Smooth muscle cell (in vitro differentiated cells): ENCODE results near the gene CLASP1. TPM values are rescaled to one million over a fixed set of nuclear protein-coding genes. Genes with fewer than 3 reads are reported as not detected.
"Not testable (repeated sequence)": the region's sequence is repeated elsewhere in the genome, so short reads cannot be mapped to it uniquely, and the experiment has no call there.

Experiments used
- DNase-seq: peaks from one replicate; lab custom pipeline; 2025; ENCODE audit not compliant: unreplicated experiment; lab: John Stamatoyannopoulos, UW
- H2AFZ ChIP-seq: fragments of 200-600 bp; sonication (generic); 2 replicates; pipeline ENCODE4 v1.6.0; 2016; ENCODE audit warnings: antibody characterized with exemption, low read depth, mild to moderate bottlenecking
- H3F3A ChIP-seq: fragments of 200-600 bp; sonication (generic); 2 replicates; pipeline ENCODE4 v1.6.0; 2017; ENCODE audit warnings: antibody characterized with exemption, low read depth
- H3K27ac ChIP-seq: fragments of 200-600 bp; sonication (generic); 2 replicates; pipeline ENCODE4 v1.5.1; 2016; ENCODE audit warnings: low read depth, mild to moderate bottlenecking
- H3K27me3 ChIP-seq: fragments of 200-600 bp; sonication (generic); 2 replicates; pipeline ENCODE4 v1.6.1; 2016; ENCODE audit warnings: low read depth, mild to moderate bottlenecking
- H3K36me3 ChIP-seq: fragments of 200-600 bp; sonication (generic); 2 replicates; pipeline ENCODE4 v1.5.1; 2016; ENCODE audit warnings: low read depth
- H3K4me1 ChIP-seq: fragments of 200-600 bp; sonication (generic); 2 replicates; pipeline ENCODE4 v1.5.1; 2016; ENCODE audit warnings: low read depth
- H3K4me2 ChIP-seq: fragments of 200-600 bp; sonication (generic); 2 replicates; pipeline ENCODE4 v1.6.0; 2016; ENCODE audit warnings: mild to moderate bottlenecking
- H3K4me3 ChIP-seq: fragments of 200-600 bp; sonication (generic); 2 replicates; pipeline ENCODE4 v1.5.1; 2016; ENCODE audit warnings: mild to moderate bottlenecking
- H3K79me2 ChIP-seq: fragments of 200-600 bp; sonication (generic); 2 replicates; pipeline ENCODE4 v1.6.0; 2016; ENCODE audit warnings: low read depth, mild to moderate bottlenecking
- H3K9ac ChIP-seq: fragments of 200-600 bp; sonication (generic); 2 replicates; pipeline ENCODE4 v1.6.0; 2016; ENCODE audit warnings: low read depth
- H3K9me3 ChIP-seq: fragments of 200-600 bp; sonication (generic); replicated peaks from 2 replicates; pipeline ENCODE4 v1.5.1; 2016; ENCODE audit warnings: low read depth
- H4K20me1 ChIP-seq: fragments of 200-600 bp; sonication (generic); 2 replicates; pipeline ENCODE4 v1.6.0; 2016; ENCODE audit warnings: low read depth
- whole genome bisulfite sequencing: methylation state at CpG from one replicate; pipeline ENCODE4 v1.1.7; 2016; ENCODE audit warnings: low lambda C conversion rate; 5-methylcytosine and 5-hydroxymethylcytosine counted together
- polyA plus RNA-seq: library from polyadenylated mRNA; unstranded; fragments of >200 nt; fragmentation: Nextera tagmentation; extraction: Ambion mirVana; gene quantifications from 2 replicates; pipeline ENCODE4 v1.2.1, GENCODE V29; 2016
- total RNA-seq: library from RNA; depleted of rRNA; stranded (reverse); fragments of >200 nt; gene quantifications from 2 replicates; pipeline ENCODE4 v1.2.3, GENCODE V29; 2014
- TF ChIP-seq, protein P1 (sequence below): fragments of 200-600 bp; sonication (generic); IDR thresholded peaks from 2 replicates; pipeline ENCODE4 v1.5.1; 2017; ENCODE audit warnings: borderline replicate concordance, mild to moderate bottlenecking, antibody characterized with exemption; ENCODE audit not compliant: insufficient read depth, poor library complexity, severe bottlenecking

Gene CLASP1
- total and polyA plus RNA-seq, 2 experiments from 2014 or later, result 15.0 to 33.8 TPM

- H3K79me2 ChIP-seq, result peaks cover 3% of the 10 kb centered on the region
- H3K4me1 ChIP-seq, result no peaks in the 10 kb centered on the region
- H3K27ac ChIP-seq, result no peak overlapping the region
- no peak overlapping the region for H3K9ac ChIP-seq
- H3F3A ChIP-seq, result no peaks in the 10 kb centered on the region
- TF ChIP-seq, protein P1, sequence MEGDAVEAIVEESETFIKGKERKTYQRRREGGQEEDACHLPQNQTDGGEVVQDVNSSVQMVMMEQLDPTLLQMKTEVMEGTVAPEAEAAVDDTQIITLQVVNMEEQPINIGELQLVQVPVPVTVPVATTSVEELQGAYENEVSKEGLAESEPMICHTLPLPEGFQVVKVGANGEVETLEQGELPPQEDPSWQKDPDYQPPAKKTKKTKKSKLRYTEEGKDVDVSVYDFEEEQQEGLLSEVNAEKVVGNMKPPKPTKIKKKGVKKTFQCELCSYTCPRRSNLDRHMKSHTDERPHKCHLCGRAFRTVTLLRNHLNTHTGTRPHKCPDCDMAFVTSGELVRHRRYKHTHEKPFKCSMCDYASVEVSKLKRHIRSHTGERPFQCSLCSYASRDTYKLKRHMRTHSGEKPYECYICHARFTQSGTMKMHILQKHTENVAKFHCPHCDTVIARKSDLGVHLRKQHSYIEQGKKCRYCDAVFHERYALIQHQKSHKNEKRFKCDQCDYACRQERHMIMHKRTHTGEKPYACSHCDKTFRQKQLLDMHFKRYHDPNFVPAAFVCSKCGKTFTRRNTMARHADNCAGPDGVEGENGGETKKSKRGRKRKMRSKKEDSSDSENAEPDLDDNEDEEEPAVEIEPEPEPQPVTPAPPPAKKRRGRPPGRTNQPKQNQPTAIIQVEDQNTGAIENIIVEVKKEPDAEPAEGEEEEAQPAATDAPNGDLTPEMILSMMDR, result no peak
- H4K20me1 ChIP-seq, result no peaks in the 10 kb centered on the region
- H3K36me3 ChIP-seq, result no peaks in the 10 kb centered on the region
- WGBS, result 83% methylated on average over 6 of the region's 6 CpGs
- no peak overlapping the region for H3K4me3 ChIP-seq
- no peak overlapping the region for H2AFZ ChIP-seq
- H3K9me3 ChIP-seq, result no peaks in the 10 kb centered on the region
- DNase-seq, result no peak
- no peak overlapping the region for H3K4me2 ChIP-seq
- H3K27me3 ChIP-seq, result no peaks in the 10 kb centered on the region
These were observed 10.7 kb upstream of the CLASP1 start for GRCh38 chr2:121659933-121660332.

GRCh38 chr2:121658393-121658792 lies 9.1 kb upstream of the CLASP1 start:
- DNase-seq, result not testable (repeated sequence)
- H3K27ac ChIP-seq, result peak overlapping the region; percentile 4

DNA sequence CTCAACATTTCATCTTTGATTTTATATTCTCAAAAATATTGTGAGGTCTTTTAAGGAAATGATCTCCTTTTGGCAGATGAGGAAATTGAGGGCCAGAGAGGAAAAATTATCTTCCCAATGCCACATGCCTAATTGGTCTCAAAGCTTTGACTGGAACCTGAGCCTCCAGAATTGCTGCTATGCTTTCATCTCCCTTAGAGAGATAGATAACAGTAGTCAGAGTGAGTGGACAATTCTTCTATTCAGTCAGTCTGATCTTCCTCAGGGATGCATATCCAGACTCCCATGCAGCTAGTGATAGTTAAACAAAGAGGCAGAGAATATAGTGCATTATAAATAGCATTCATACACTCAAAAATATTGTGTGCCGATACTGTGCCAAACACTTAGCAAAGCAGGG lies 3.8 kb upstream of the CLASP1 start:
- TF ChIP-seq, protein P1, result no peak
- Histone ChIP-seq H3K4me2 (no peak overlapping the region), H3K79me2 (peaks cover 18% of the 10 kb centered on the region), H3K9me3 (no peaks in the 10 kb centered on the region), H3K27me3 (no peaks in the 10 kb centered on the region), H3K4me3 (no peak overlapping the region), H3K9ac (no peak overlapping the region), H2AFZ (no peak overlapping the region), H4K20me1 (no peaks in the 10 kb centered on the region), H3K36me3 (no peaks in the 10 kb centered on the region), H3K4me1 (peaks cover 14% of the 10 kb centered on the region), H3K27ac (no peak overlapping the region), H3F3A (no peaks in the 10 kb centered on the region)
- no peak for DNase-seq
- WGBS, result 94% methylated on average over 1 of the region's 1 CpG

More at GRCh38 chr2:121658393-121658792, 9.1 kb upstream of the CLASP1 start:
- H2AFZ ChIP-seq, H3K9me3 ChIP-seq, H3K27me3 ChIP-seq, H3K36me3 ChIP-seq, H3K9ac ChIP-seq, H3K4me1 ChIP-seq, H3K79me2 ChIP-seq, H3K4me2 ChIP-seq, H4K20me1 ChIP-seq, H3K4me3 ChIP-seq, H3F3A ChIP-seq: not testable (repeated sequence)
- WGBS, result 88% methylated on average over 1 of the region's 1 CpG

- Histone ChIP-seq H4K20me1 (peaks cover 9% of the 10 kb centered on the region), H3K27ac (peak overlapping the region; percentile 94), H3K4me3 (peak overlapping the region; percentile 85), H2AFZ (peak overlapping the region; percentile 93), H3K4me1 (peaks cover 22% of the 10 kb centered on the region), H3K27me3 (no peaks in the 10 kb centered on the region), H3K4me2 (peak overlapping the region; percentile 87), H3F3A (no peaks in the 10 kb centered on the region), H3K79me2 (peaks cover 44% of the 10 kb centered on the region), H3K9ac (peak overlapping the region; percentile 93), H3K9me3 (no peaks in the 10 kb centered on the region), H3K36me3 (no peaks in the 10 kb centered on the region)
- WGBS, result 4% methylated on average over 23 of the region's 23 CpGs
- TF ChIP-seq, protein P1, result no peak
- no peak for DNase-seq
These were observed 1.2 kb upstream of the CLASP1 start for GRCh38 chr2:121650315-121650930.
